HepG2 (cell line): ENCODE measurements around the gene SETD1A. TPM values are rescaled to one million over a fixed set of nuclear protein-coding genes. Genes with fewer than 3 reads are reported as not detected.

Source experiments
- ARID3A ChIP-seq: IDR thresholded peaks from 2 replicates; pipeline ENCODE4 v1.6.1; 2012; ENCODE audit warnings: low read depth, low read length, improper control_type of control experiment
- BRCA1 ChIP-seq: sonication (generic); formaldehyde crosslinking; IDR thresholded peaks from 2 replicates; pipeline ENCODE4 v1.4.0; 2020; ENCODE audit warnings: missing genetic modification reagents
- GMEB1 ChIP-seq: sonication (generic); formaldehyde crosslinking; IDR thresholded peaks from 2 replicates; pipeline ENCODE4 v1.5.1; 2020; ENCODE audit warnings: missing genetic modification reagents, mild to moderate bottlenecking, borderline replicate concordance
- GPBP1L1 ChIP-seq: sonication (generic); formaldehyde crosslinking; IDR thresholded peaks from 2 replicates; pipeline ENCODE4 v1.5.0; 2020; ENCODE audit warnings: mild to moderate bottlenecking, missing genetic modification reagents
- IRF1 ChIP-seq: sonication (generic); formaldehyde crosslinking; IDR thresholded peaks from 2 replicates; pipeline ENCODE4 v1.4.0; 2020; ENCODE audit warnings: low read depth, mild to moderate bottlenecking, missing genetic modification reagents
- IRF9 ChIP-seq: sonication (generic); formaldehyde crosslinking; IDR thresholded peaks from 2 replicates; pipeline ENCODE4 v1.8.0; 2022; ENCODE audit warnings: missing genetic modification reagents, mild to moderate bottlenecking, borderline replicate concordance
- RAD51 ChIP-seq: fragments of 450-650 bp; IDR thresholded peaks from 2 replicates; pipeline ENCODE4 v1.6.1; 2016; ENCODE audit warnings: borderline replicate concordance
- ZNF414 ChIP-seq: sonication (generic); formaldehyde crosslinking; IDR thresholded peaks from 2 replicates; pipeline ENCODE4 v1.5.0; 2020; ENCODE audit warnings: missing genetic modification reagents
- ZNF609 ChIP-seq: sonication (generic); formaldehyde crosslinking; IDR thresholded peaks from 2 replicates; pipeline ENCODE4 v1.4.0; 2020; ENCODE audit warnings: mild to moderate bottlenecking, missing genetic modification reagents, borderline replicate concordance
- polyA plus RNA-seq, 8 experiments: library from polyadenylated mRNA; depleted of rRNA in 3 of 8; stranded (reverse) in 7 of 8; unstranded in 1 of 8; fragments of >200 nt; fragmentation: Illumina TruSeq in 4 of 8; extraction: Trizol in 4 of 8; gene quantifications; 2 replicates each; pipeline versions ENCODE4 v1.2.1 to v1.2.3, GENCODE V29; 2011 to 2016; ENCODE audit warnings: low read depth in 4 of 8, missing spikeins in 1 of 8, mixed read lengths in 1 of 8; ENCODE audit not compliant: insufficient read depth in 1 of 8
- total RNA-seq, 5 experiments: library from RNA; depleted of rRNA; stranded (reverse); fragments of >200 nt; fragmentation: Illumina TruSeq; extraction: Trizol; gene quantifications; 2 replicates each; pipeline ENCODE4 v1.2.3, GENCODE V29; 2016; ENCODE audit warnings: low read depth in 1 of 5
- TF ChIP-seq, protein P1 (sequence below): sonication (generic); formaldehyde crosslinking; IDR thresholded peaks from 2 replicates; pipeline ENCODE4 v1.5.0; 2020; ENCODE audit warnings: mild to moderate bottlenecking, missing genetic modification reagents, moderate library complexity

Gene SETD1A
- total and polyA plus RNA-seq, 2 of the 13 experiments (the other 11 are each of a cell fraction or from before 2014, with no cell fraction given), result 3.8 to 5.6 TPM

DNA sequence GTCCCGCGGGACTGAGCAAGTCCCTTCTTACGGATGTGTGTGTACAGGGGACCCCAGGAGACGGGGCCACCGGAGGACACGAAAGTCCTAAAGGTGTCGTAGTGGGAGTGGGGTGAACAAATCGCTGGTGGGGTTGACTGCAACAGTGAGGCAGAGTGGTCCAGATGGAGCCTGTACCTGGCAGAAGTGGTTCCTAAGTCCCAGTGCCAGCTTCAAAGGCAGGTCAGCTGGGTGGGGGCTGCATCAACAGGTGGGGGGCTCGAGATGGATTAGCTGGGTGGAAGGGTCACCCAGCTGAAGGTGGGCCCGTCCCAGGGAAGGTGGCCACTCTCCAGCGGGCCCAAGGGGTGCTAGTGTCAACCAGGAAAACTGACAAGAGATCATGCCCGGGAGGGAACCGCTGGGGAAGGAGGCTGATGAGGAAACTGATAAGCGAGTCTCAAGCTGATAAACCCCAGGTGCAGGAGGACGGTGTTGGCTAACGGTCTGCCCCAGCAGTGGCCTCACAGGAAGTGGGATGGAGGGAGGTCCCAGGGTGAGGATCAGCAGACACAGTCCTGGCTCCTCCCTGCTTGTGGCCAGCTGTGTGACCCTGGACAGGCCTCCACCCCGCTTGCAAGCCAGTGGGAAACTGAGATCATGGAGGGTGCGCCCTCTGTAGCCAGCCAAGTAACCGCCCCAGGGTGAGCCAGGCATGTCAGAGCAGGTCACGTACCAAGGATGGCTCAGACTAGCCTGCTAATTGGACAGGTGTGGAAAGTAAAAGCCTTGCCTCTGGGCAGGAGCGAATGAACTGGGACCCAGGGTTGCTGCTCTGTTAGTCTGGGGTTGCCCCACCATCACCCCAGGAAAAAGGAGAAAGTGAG is 7.7 kb upstream of the SETD1A start (continued):
- no peak; the same call in 1 of the 2 replicates for TF ChIP-seq ARID3A
- TF ChIP-seq ZNF414, result peak; percentile 52; the same call in 1 of the 2 replicates
- TF ChIP-seq GPBP1L1 (CRISPR knock-in tag), result no peak
- TF ChIP-seq BRCA1, result 0 out of 2 replicates have a peak, but pooled peaks have one; percentile 38
- TF ChIP-seq, protein P1, sequence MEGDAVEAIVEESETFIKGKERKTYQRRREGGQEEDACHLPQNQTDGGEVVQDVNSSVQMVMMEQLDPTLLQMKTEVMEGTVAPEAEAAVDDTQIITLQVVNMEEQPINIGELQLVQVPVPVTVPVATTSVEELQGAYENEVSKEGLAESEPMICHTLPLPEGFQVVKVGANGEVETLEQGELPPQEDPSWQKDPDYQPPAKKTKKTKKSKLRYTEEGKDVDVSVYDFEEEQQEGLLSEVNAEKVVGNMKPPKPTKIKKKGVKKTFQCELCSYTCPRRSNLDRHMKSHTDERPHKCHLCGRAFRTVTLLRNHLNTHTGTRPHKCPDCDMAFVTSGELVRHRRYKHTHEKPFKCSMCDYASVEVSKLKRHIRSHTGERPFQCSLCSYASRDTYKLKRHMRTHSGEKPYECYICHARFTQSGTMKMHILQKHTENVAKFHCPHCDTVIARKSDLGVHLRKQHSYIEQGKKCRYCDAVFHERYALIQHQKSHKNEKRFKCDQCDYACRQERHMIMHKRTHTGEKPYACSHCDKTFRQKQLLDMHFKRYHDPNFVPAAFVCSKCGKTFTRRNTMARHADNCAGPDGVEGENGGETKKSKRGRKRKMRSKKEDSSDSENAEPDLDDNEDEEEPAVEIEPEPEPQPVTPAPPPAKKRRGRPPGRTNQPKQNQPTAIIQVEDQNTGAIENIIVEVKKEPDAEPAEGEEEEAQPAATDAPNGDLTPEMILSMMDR (CRISPR knock-in tag), result peak; percentile 91
- TF ChIP-seq IRF9 (CRISPR knock-in tag), result peak; percentile 86; the same call in 1 of the 2 replicates
- TF ChIP-seq ZNF609 (CRISPR knock-in tag), result peak; percentile 91
- peak; percentile 90; the same call in 1 of the 2 replicates for TF ChIP-seq IRF1 (CRISPR knock-in tag)
- no peak for TF ChIP-seq RAD51
- peak; percentile 67; the same call in 1 of the 2 replicates for TF ChIP-seq GMEB1 (CRISPR knock-in tag)
